Amniotic stem cell (primary cell): ENCODE measurements around the gene STAP2.

Experiments
- DNase-seq: peaks from one replicate; lab custom pipeline; 2025; lab: John Stamatoyannopoulos, UW

Gene STAP2

GRCh38 chr19:4370418-4371041 is 31.9 kb upstream of the STAP2 start:
- no peak for DNase-seq

GRCh38 chr19:4369888-4370260 is 31.2 kb upstream of the STAP2 start:
- no peak for DNase-seq

GRCh38 chr19:4369109-4369887 is 30.7 kb upstream of the STAP2 start:
- no peak for DNase-seq

GRCh38 chr19:4368128-4368820 is 29.6 kb upstream of the STAP2 start:
- DNase-seq, result no peak

GRCh38 chr19:4367781-4368127 is 29.1 kb upstream of the STAP2 start:
- no peak for DNase-seq

GRCh38 chr19:4367336-4367723 is 28.7 kb upstream of the STAP2 start:
- no peak for DNase-seq

- DNase-seq, result no peak
Measured at GRCh38 chr19:4366666-4367335, 28.2 kb upstream of the STAP2 start.

GRCh38 chr19:4365791-4366665 is 27.4 kb upstream of the STAP2 start:
- no peak for DNase-seq

GRCh38 chr19:4365341-4365740 is 26.7 kb upstream of the STAP2 start:
- DNase-seq, result no peak

GRCh38 chr19:4363571-4364304 is 25.1 kb upstream of the STAP2 start:
- DNase-seq, result no peak

- no peak for DNase-seq
Measured at GRCh38 chr19:4362831-4363545, 24.4 kb upstream of the STAP2 start.

- DNase-seq, result no peak
Measured at GRCh38 chr19:4362101-4362828, 23.6 kb upstream of the STAP2 start.

GRCh38 chr19:4361152-4362046 is 22.8 kb upstream of the STAP2 start:
- no peak for DNase-seq

GRCh38 chr19:4360641-4361151 is 22.1 kb upstream of the STAP2 start:
- no peak for DNase-seq

GRCh38 chr19:4360081-4360569 is 21.5 kb upstream of the STAP2 start:
- no peak for DNase-seq

GRCh38 chr19:4359627-4360000 is 21.0 kb upstream of the STAP2 start:
- DNase-seq, result no peak

- DNase-seq, result no peak
Measured at GRCh38 chr19:4358709-4359626, 20.3 kb upstream of the STAP2 start.
